OCI-LY7 (cell line): Measurements from ENCODE around the gene CAP2. TPM values are rescaled to one million over a fixed set of nuclear protein-coding genes. Genes with fewer than 3 reads are reported as not detected.

ENCODE experiments used
- BruUV-seq: library from RNA; stranded (reverse); fragments of 400-500 nt; replicated peaks from 2 replicates; lab custom pipeline; 2021; lab: Mats Ljungman, UMichigan
- CTCF ChIA-PET: fragments of 300-600 bp; sonication (Branson Sonifier 250); formaldehyde crosslinking; loops from one replicate; lab custom pipeline; 2022; ENCODE audit warnings: antibody characterized with exemption; ENCODE audit not compliant: unreplicated experiment; lab: Charles Lee
- POLR2A ChIA-PET: fragments of 300-600 bp; sonication (Branson Sonifier 250); formaldehyde crosslinking; loops from one replicate; lab custom pipeline; 2022; ENCODE audit warnings: antibody characterized with exemption; lab: Charles Lee
- DNase-seq: peaks from one replicate; pipeline ENCODE4 v3.0.0-alpha.2; 2015; ENCODE audit warnings: low spot score
- H2AFZ ChIP-seq: fragments of 200-600 bp; sonication (generic), shearing (Covaris generic); 2 replicates; pipeline ENCODE4 v1.6.1; 2014; ENCODE audit warnings: mild to moderate bottlenecking, antibody characterized with exemption, low read length, moderate library complexity
- H3K27ac ChIP-seq: fragments of 200-600 bp; sonication (generic); 2 replicates; pipeline ENCODE4 v1.5.1; 2014; ENCODE audit warnings: mixed run types, low read depth, mild to moderate bottlenecking, moderate library complexity, low read length, inconsistent platforms; ENCODE audit not compliant: poor library complexity, severe bottlenecking
- H3K36me3 ChIP-seq: fragments of 200-600 bp; sonication (generic); 2 replicates; pipeline ENCODE4 v1.6.1; 2014; ENCODE audit warnings: mild to moderate bottlenecking, antibody characterized with exemption, low read length, moderate library complexity, mixed read lengths; ENCODE audit not compliant: insufficient read depth
- H3K4me1 ChIP-seq: fragments of 200-600 bp; sonication (generic); 2 replicates; pipeline ENCODE4 v1.5.1; 2014; ENCODE audit warnings: mild to moderate bottlenecking, low read length; ENCODE audit not compliant: insufficient read depth, poor library complexity, severe bottlenecking
- H3K4me2 ChIP-seq: fragments of 200-600 bp; sonication (generic); 2 replicates; pipeline ENCODE4 v1.6.1; 2014; ENCODE audit warnings: mild to moderate bottlenecking, low read length
- H3K4me3 ChIP-seq: fragments of 200-600 bp; sonication (generic); 2 replicates; pipeline ENCODE4 v1.5.1; 2014; ENCODE audit warnings: mild to moderate bottlenecking, low read depth, low read length; ENCODE audit not compliant: poor library complexity, severe bottlenecking
- H3K79me2 ChIP-seq: fragments of 200-600 bp; sonication (generic); 2 replicates; pipeline ENCODE4 v1.6.1; 2016; ENCODE audit warnings: low read depth, mild to moderate bottlenecking, low read length, moderate library complexity, mixed read lengths; ENCODE audit not compliant: insufficient read depth
- H3K9me2 ChIP-seq: fragments of 200-600 bp; sonication (generic); 2 replicates; pipeline ENCODE4 v1.6.1; 2016; ENCODE audit warnings: mild to moderate bottlenecking, low read length, mixed read lengths; ENCODE audit not compliant: insufficient read depth
- H3K9me3 ChIP-seq: fragments of 200-600 bp; sonication (generic); 2 replicates; pipeline ENCODE4 v1.6.1; 2014; ENCODE audit warnings: mild to moderate bottlenecking, mixed run types, low read length, mixed read lengths
- H4K20me1 ChIP-seq: fragments of 200-600 bp; sonication (generic); 2 replicates; pipeline ENCODE4 v1.6.1; 2014; ENCODE audit warnings: mild to moderate bottlenecking, antibody characterized with exemption, low read length, moderate library complexity, mixed read lengths; ENCODE audit not compliant: insufficient read depth
- CTCF ChIP-seq: fragments of 200-600 bp; sonication (generic); conservative IDR thresholded peaks from 2 replicates; pipeline ENCODE4 v1.5.1; 2014; ENCODE audit warnings: mild to moderate bottlenecking, antibody characterized with exemption, low read length, moderate library complexity, mixed read lengths
- EZH2phosphoT487 ChIP-seq: fragments of 200-600 bp; sonication (generic); IDR thresholded peaks from 2 replicates; pipeline ENCODE4 v1.6.1; 2018; ENCODE audit warnings: low read depth, borderline replicate concordance, mild to moderate bottlenecking, mixed run types, antibody characterized with exemption, low read length, moderate library complexity, mixed read lengths
- intact Hi-C: fragments of 100-400 bp; cut with micrococcal nuclease; formaldehyde crosslinking; loops from one replicate; pipeline ENCODE4 v1.10.0; 2022; ENCODE audit not compliant: unreplicated experiment
- total RNA-seq, 2 experiments: library from RNA; depleted of rRNA in 1 of 2; stranded (reverse); fragments of >200 nt in 1 of 2; shearing (Covaris generic) in 1 of 2; gene quantifications; 2 replicates each; pipeline ENCODE4 v1.2.3, GENCODE V29; 2014 to 2022

CAP2 gene
- total RNA-seq, 2 experiments from 2014 or later, result not detected

GRCh38 chr6:17450832-17451231, 57.4 kb downstream of the CAP2 start:
- no peak for DNase-seq
- ChIA-PET CTCF (no interaction called here), POLR2A (no interaction called here)
- intact Hi-C loops, result no loop called here
- Histone ChIP-seq H3K27ac (no peak overlapping the region), H3K36me3 (no peaks in the 10 kb centered on the region), H3K9me2 (no peaks in the 10 kb centered on the region), H3K9me3 (no peaks in the 10 kb centered on the region), H3K4me2 (no peak overlapping the region), H3K4me3 (no peak overlapping the region), H2AFZ (no peak overlapping the region), H3K4me1 (no peaks in the 10 kb centered on the region), H4K20me1 (no peaks in the 10 kb centered on the region), H3K79me2 (no peaks in the 10 kb centered on the region)
- no TSS peak for BruUV-seq
- no peak for TF ChIP-seq EZH2phosphoT487
- TF ChIP-seq CTCF, result no peak

GRCh38 chr6:17452096-17452495, 58.7 kb downstream of the CAP2 start:
- no peak overlapping the region for H3K27ac ChIP-seq
- H3K79me2 ChIP-seq, result no peaks in the 10 kb centered on the region
- H3K4me1 ChIP-seq, result no peaks in the 10 kb centered on the region
- no peaks in the 10 kb centered on the region for H3K36me3 ChIP-seq
- H3K9me2 ChIP-seq, result no peaks in the 10 kb centered on the region
- no peak overlapping the region for H2AFZ ChIP-seq
- ChIA-PET POLR2A (no interaction called here), CTCF (no interaction called here)
- H3K4me3 ChIP-seq, result no peak overlapping the region
- no peak for DNase-seq
- intact Hi-C loops, result no loop called here
- H3K9me3 ChIP-seq, result no peaks in the 10 kb centered on the region
- no peaks in the 10 kb centered on the region for H4K20me1 ChIP-seq
- H3K4me2 ChIP-seq, result no peak overlapping the region
- no TSS peak for BruUV-seq
- TF ChIP-seq EZH2phosphoT487 (no peak), CTCF (no peak)

- Histone ChIP-seq H3K9me2 (no peaks in the 10 kb centered on the region), H3K4me3 (no peak overlapping the region), H3K4me2 (no peak overlapping the region), H4K20me1 (no peaks in the 10 kb centered on the region), H3K4me1 (no peaks in the 10 kb centered on the region), H3K79me2 (no peaks in the 10 kb centered on the region), H2AFZ (no peak overlapping the region), H3K36me3 (no peaks in the 10 kb centered on the region), H3K27ac (no peak overlapping the region), H3K9me3 (no peaks in the 10 kb centered on the region)
- CTCF ChIA-PET, result no interaction called here
- no peak for DNase-seq
- TF ChIP-seq CTCF (no peak), EZH2phosphoT487 (no peak)
- BruUV-seq, result no TSS peak
- intact Hi-C loops, result no loop called here
- POLR2A ChIA-PET, result interaction anchor here (0.7 kb wide), 2 partner anchors 557 to 1871 kb away, joined by 4 to 5 read pairs; no protein-coding TSS in a partner anchor
Measured at GRCh38 chr6:17454316-17455005, 61.1 kb downstream of the CAP2 start.
